IPS DF 6.9 (cell line): ENCODE measurements around the gene PBX2.

Experiments used
- DNase-seq: peaks from one replicate; pipeline ENCODE4 v3.0.0-alpha.2; 2013; ENCODE audit warnings: low read depth, low spot score
- H3K27ac ChIP-seq: one replicate; pipeline ENCODE4 v1.5.1; 2013; ENCODE audit warnings: low read length, control low read depth
- H3K27me3 ChIP-seq: 2 replicates; pipeline ENCODE4 v1.6.1; 2013; ENCODE audit warnings: mild to moderate bottlenecking, low read length; ENCODE audit not compliant: control insufficient read depth, insufficient read depth
- H3K36me3 ChIP-seq: 2 replicates; pipeline ENCODE4 v1.6.1; 2013; ENCODE audit warnings: low read length; ENCODE audit not compliant: control insufficient read depth, insufficient read depth
- H3K4me1 ChIP-seq: 2 replicates; pipeline ENCODE4 v1.6.1; 2013; ENCODE audit warnings: low read length; ENCODE audit not compliant: control insufficient read depth, insufficient read depth
- H3K4me3 ChIP-seq: 2 replicates; pipeline ENCODE4 v1.5.1; 2013; ENCODE audit warnings: mild to moderate bottlenecking, low read length
- H3K9me3 ChIP-seq: 2 replicates; pipeline ENCODE4 v1.6.1; 2013; ENCODE audit warnings: low read length, inconsistent platforms; ENCODE audit not compliant: control insufficient read depth, insufficient read depth
- WGBS: extraction: QIAGEN DNeasy Blood & Tissue Kit; methylation state at CpG from one replicate; pipeline ENCODE4 v1.1.7; 2013; ENCODE audit warnings: mixed read lengths, missing lambda C conversion rate; ENCODE audit not compliant: insufficient read length, insufficient coverage; 5-methylcytosine and 5-hydroxymethylcytosine counted together

The PBX2 gene

GRCh38 chr6:32163559-32164258 is 26.3 kb downstream of the PBX2 start:
- H3K4me3 ChIP-seq: no peak overlapping the region
- WGBS: no CpG with 5 or more reads among the region's 7 CpGs
- no peak for DNase-seq
- H3K4me1 ChIP-seq: peaks cover 2% of the 10 kb centered on the region; the same call in 1 of the 2 replicates
- H3K27ac ChIP-seq: no peak overlapping the region
- no peaks in the 10 kb centered on the region for H3K27me3 ChIP-seq
- no peaks in the 10 kb centered on the region for H3K9me3 ChIP-seq
- peaks cover 4% of the 10 kb centered on the region; the same call in 1 of the 2 replicates for H3K36me3 ChIP-seq

GRCh38 chr6:32158052-32158451 is 31.9 kb downstream of the PBX2 start:
- Histone ChIP-seq H3K27me3 (no peaks in the 10 kb centered on the region), H3K36me3 (no peaks in the 10 kb centered on the region; the same call in 1 of the 2 replicates), H3K27ac (no peak overlapping the region), H3K4me3 (no peak overlapping the region), H3K9me3 (no peaks in the 10 kb centered on the region), H3K4me1 (no peaks in the 10 kb centered on the region)
- DNase-seq: no peak

GRCh38 chr6:32156891-32157290 is 33.1 kb downstream of the PBX2 start:
- Histone ChIP-seq H3K27ac (no peak overlapping the region), H3K36me3 (no peaks in the 10 kb centered on the region), H3K9me3 (no peaks in the 10 kb centered on the region), H3K4me3 (no peak overlapping the region), H3K4me1 (peaks cover 2% of the 10 kb centered on the region; the same call in 1 of the 2 replicates), H3K27me3 (no peaks in the 10 kb centered on the region)
- no CpG with 5 or more reads among the region's 9 CpGs for WGBS
- DNase-seq: no peak

GRCh38 chr6:32154514-32155161 is 35.4 kb downstream of the PBX2 start:
- H3K36me3 ChIP-seq: no peaks in the 10 kb centered on the region
- no peak overlapping the region for H3K27ac ChIP-seq
- H3K27me3 ChIP-seq: no peaks in the 10 kb centered on the region
- DNase-seq: no peak
- H3K4me1 ChIP-seq: peaks cover 6% of the 10 kb centered on the region
- H3K9me3 ChIP-seq: no peaks in the 10 kb centered on the region
- no CpG with 5 or more reads among the region's 34 CpGs for WGBS
- H3K4me3 ChIP-seq: peak overlapping the region; percentile 68; the same call in 1 of the 2 replicates

GRCh38 chr6:32153564-32154513 is 36.2 kb downstream of the PBX2 start, which contains the start of gene PPT2:
Gene PPT2, plus strand, starts transcription at chr6:32154141. Its CDS starts 454 bp downstream, at chr6:32154595.
- Histone ChIP-seq H3K4me1 (peaks cover 9% of the 10 kb centered on the region), H3K9me3 (no peaks in the 10 kb centered on the region), H3K27ac (no peak within 1 kb of the TSS), H3K27me3 (no peaks in the 10 kb centered on the region), H3K4me3 (peak within 1 kb of the TSS; percentile 68; the same call in 1 of the 2 replicates), H3K36me3 (no peaks in the 10 kb centered on the region)
- DNase-seq: no peak
- no CpG with 5 or more reads among the region's 52 CpGs for WGBS

GRCh38 chr6:32152769-32153563 is 37.0 kb downstream of the PBX2 start:
- no peak for DNase-seq
- H3K4me1 ChIP-seq: peaks cover 9% of the 10 kb centered on the region
- H3K36me3 ChIP-seq: no peaks in the 10 kb centered on the region
- WGBS: no CpG with 5 or more reads among the region's 35 CpGs
- peak overlapping the region; percentile 68; the same call in 1 of the 2 replicates for H3K4me3 ChIP-seq
- H3K9me3 ChIP-seq: no peaks in the 10 kb centered on the region
- no peaks in the 10 kb centered on the region for H3K27me3 ChIP-seq
- no peak overlapping the region for H3K27ac ChIP-seq

GRCh38 chr6:32151863-32152768 is 37.9 kb downstream of the PBX2 start, which contains the start of gene PRRT1:
Gene PRRT1, minus strand, starts transcription at chr6:32151939. Its CDS starts 112 bp downstream, at chr6:32151827.
- Histone ChIP-seq H3K9me3 (no peaks in the 10 kb centered on the region), H3K36me3 (no peaks in the 10 kb centered on the region), H3K4me1 (peaks cover 9% of the 10 kb centered on the region), H3K27ac (no peak within 1 kb of the TSS), H3K27me3 (no peaks in the 10 kb centered on the region), H3K4me3 (peak within 1 kb of the TSS; percentile 68; the same call in 1 of the 2 replicates)
- WGBS: no CpG with 5 or more reads among the region's 24 CpGs
- DNase-seq: no peak

- DNase-seq: no peak
- peaks cover 9% of the 10 kb centered on the region for H3K4me1 ChIP-seq
- peak overlapping the region; percentile 14; the same call in 1 of the 2 replicates for H3K4me3 ChIP-seq
- no peaks in the 10 kb centered on the region for H3K9me3 ChIP-seq
- H3K36me3 ChIP-seq: no peaks in the 10 kb centered on the region
- no CpG with 5 or more reads among the region's 8 CpGs for WGBS
- no peak overlapping the region for H3K27ac ChIP-seq
- H3K27me3 ChIP-seq: no peaks in the 10 kb centered on the region
These were observed 38.7 kb downstream of the PBX2 start for GRCh38 chr6:32151181-32151862.
